Measurements from ENCODE around the gene GPR75.

DNA sequence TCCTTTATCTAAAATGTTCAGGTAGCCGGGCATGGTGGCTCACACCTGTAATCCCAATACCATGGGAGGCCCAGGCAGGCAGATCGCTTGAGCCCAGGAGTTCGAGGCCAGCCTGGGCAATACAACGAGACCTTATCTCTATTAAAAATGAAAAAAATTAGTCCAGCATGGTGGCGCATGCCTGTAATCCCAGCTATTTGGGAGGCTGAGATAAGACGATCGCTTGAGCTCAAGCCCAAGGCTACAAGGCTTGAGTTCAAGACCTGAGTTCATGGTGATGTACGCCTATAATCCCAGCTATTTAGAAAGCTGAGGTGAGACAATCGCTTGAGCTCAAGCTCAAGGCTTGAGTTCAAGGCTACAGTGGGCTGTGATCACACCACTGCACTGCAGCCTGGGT is 45.6 kb upstream of the GPR75 start:
- TF ChIP-seq, protein P1, sequence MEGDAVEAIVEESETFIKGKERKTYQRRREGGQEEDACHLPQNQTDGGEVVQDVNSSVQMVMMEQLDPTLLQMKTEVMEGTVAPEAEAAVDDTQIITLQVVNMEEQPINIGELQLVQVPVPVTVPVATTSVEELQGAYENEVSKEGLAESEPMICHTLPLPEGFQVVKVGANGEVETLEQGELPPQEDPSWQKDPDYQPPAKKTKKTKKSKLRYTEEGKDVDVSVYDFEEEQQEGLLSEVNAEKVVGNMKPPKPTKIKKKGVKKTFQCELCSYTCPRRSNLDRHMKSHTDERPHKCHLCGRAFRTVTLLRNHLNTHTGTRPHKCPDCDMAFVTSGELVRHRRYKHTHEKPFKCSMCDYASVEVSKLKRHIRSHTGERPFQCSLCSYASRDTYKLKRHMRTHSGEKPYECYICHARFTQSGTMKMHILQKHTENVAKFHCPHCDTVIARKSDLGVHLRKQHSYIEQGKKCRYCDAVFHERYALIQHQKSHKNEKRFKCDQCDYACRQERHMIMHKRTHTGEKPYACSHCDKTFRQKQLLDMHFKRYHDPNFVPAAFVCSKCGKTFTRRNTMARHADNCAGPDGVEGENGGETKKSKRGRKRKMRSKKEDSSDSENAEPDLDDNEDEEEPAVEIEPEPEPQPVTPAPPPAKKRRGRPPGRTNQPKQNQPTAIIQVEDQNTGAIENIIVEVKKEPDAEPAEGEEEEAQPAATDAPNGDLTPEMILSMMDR (conservative IDR thresholded peaks at IDR 0.05) = no peak
- no peak for TF ChIP-seq ZFX (IDR thresholded peaks at IDR 0.05)

Data from C4-2B (cell line).